ENCODE results near the gene TRIM10. TPM values are rescaled to one million over a fixed set of nuclear protein-coding genes. Genes with fewer than 3 reads are reported as not detected.

Gene TRIM10
- not detected in 2 replicates for total RNA-seq

GRCh38 chr6:30160785-30161531 lies at the start of gene TRIM10:
TSS of gene TRIM10 (minus strand) at chr6:30161211. CDS start at chr6:30160858, 353 bp downstream.

GRCh38 chr6:30163090-30163917 lies 2.3 kb upstream of the TRIM10 start, which contains the start of gene TRIM15:
TSS of gene TRIM15 (plus strand) at chr6:30163546. CDS start at chr6:30163685, 139 bp downstream.

GRCh38 chr6:30135757-30136156 lies 25.3 kb downstream of the TRIM10 start, which contains the start of gene TRIM40:
TSS of gene TRIM40 (plus strand) at chr6:30136140. CDS start at chr6:30137037, 897 bp downstream.

DNA sequence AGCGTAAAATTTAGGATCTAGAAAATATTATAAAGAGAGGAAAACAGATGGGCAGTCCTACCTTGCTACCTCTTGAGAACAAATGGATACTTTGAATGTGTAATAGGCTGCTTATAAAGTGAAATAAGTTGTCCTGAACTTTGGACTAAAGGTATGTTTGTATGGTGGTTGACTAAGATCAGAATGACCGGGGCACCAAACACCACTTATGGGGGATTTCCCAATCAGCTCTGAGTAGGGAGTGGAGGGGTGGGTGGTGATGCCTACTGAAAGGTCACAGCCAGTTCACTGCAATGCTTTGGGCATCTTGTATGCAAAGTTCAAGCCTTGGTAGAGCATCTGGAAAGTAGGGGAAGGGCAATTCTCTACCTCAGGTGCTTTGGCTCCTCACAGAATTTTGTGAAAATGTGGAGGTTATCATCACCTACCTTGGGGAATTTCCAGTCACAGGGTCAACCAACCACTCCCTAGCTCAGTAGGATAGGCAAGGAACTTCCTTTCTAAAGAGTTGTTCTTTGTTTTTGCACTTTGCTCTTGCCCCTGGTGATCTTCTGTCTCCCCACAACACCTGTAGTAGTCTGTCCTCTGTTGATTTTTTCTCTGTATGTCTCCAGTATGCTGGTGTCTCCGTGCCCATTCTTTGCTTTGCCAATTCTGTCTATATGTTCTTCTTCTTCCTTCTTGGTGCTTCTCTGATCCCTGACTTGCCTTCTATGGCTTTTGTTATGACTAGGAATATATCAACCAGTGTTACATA lies 47.8 kb downstream of the TRIM10 start, which contains the start of gene TRIM31:
Gene TRIM31 (minus strand): TSS at position 88 of the 757 bp plus-strand sequence. CDS start 285 bp downstream, outside the sequence.

Other genes starting within 250 kb of the TRIM10 start
- 626 and 755 TPM in 2 replicates for gene HLA-A, start 218.7 kb downstream of the TRIM10 start, total RNA-seq
- 25.7 and 51.3 TPM in 2 replicates for gene POLR1H, start 99.9 kb downstream of the TRIM10 start, total RNA-seq
- 32.4 and 42.3 TPM in 2 replicates for gene PPP1R11, start 94.0 kb downstream of the TRIM10 start, total RNA-seq
- gene RNF39, start 85.4 kb downstream of the TRIM10 start, total RNA-seq: not detected in 2 replicates
- not detected in 2 replicates for gene TRIM31, start 48.1 kb downstream of the TRIM10 start, total RNA-seq
- not detected in 2 replicates for gene TRIM40, start 25.1 kb downstream of the TRIM10 start, total RNA-seq
- gene TRIM15, start 2.3 kb upstream of the TRIM10 start, total RNA-seq: not detected in 2 replicates
- 26.5 and 30.5 TPM in 2 replicates for gene TRIM26, start 52.2 kb upstream of the TRIM10 start, total RNA-seq
- gene TRIM39, start 165.7 kb upstream of the TRIM10 start, total RNA-seq: 8.9 and 9.4 TPM in 2 replicates
- 45.8 and 56.3 TPM in 2 replicates for gene RPP21, start 183.9 kb upstream of the TRIM10 start, total RNA-seq

Data from epithelial cell of alveolus of lung (primary cell).